Ovary (tissue), 3 donors: ENCODE measurements around the gene AGPS.
"Not testable (repeated sequence)": the region's sequence is repeated elsewhere in the genome, so short reads cannot be mapped to it uniquely, and the experiment has no call there.

Experiments used
- CTCF ChIP-seq, 3 donors: fragments of 450-650 bp in 2 of 3; fragments of 200-600 bp in 1 of 3; IDR thresholded peaks; one replicate each; pipeline versions ENCODE4 v1.5.1 to v1.8.0; 2016 to 2022; ENCODE audit warnings: antibody characterized with exemption in 3 of 3, mild to moderate bottlenecking in 1 of 3
- EP300 ChIP-seq: sonication (generic); formaldehyde crosslinking; IDR thresholded peaks from one replicate; pipeline ENCODE4 v1.6.1; 2017; ENCODE audit warnings: antibody characterized with exemption
- POLR2A ChIP-seq: fragments of 450-650 bp; IDR thresholded peaks from one replicate; pipeline ENCODE4 v1.6.1; 2017; ENCODE audit warnings: antibody characterized with exemption, mild to moderate bottlenecking, moderate library complexity
- donor health status: DM: no; HTN: no; CAD: no.

- TF ChIP-seq CTCF (IDR thresholded peaks at IDR 0.05); POLR2A; EP300: not testable (repeated sequence)
These were observed 41.9 kb upstream of the AGPS start for GRCh38 chr2:177350624-177351023.
